Fibroblast of skin of left quadriceps (primary cell): ENCODE results near the gene RNU11.
"Not testable (repeated sequence)": the region's sequence is repeated elsewhere in the genome, so short reads cannot be mapped to it uniquely, and the experiment has no call there.

ENCODE experiments used
- DNase-seq, 2 experiments: peaks; one replicate each; pipeline ENCODE4 v3.0.0-alpha.2; 2013; ENCODE audit warnings: low read depth in 2 of 2

The RNU11 gene

GRCh38 chr1:28663871-28664470, 15.6 kb downstream of the RNU11 start:
- DNase-seq, result no peak

- DNase-seq, result no peak
Observed at GRCh38 chr1:28666806-28667205, 18.4 kb downstream of the RNU11 start.

- peak; percentile 68 to 71 for DNase-seq
Observed at GRCh38 chr1:28668191-28668955, 20.0 kb downstream of the RNU11 start, which contains the start of gene GMEB1. Gene GMEB1 (plus strand): TSS chr1:28668784. CDS start chr1:28683613, 14,829 bp downstream.

GRCh38 chr1:28668956-28669723, 20.7 kb downstream of the RNU11 start:
- DNase-seq, result peak in 1 of 2 experiments; percentile 29

- DNase-seq, result no peak
Observed at GRCh38 chr1:28671254-28671780, 22.9 kb downstream of the RNU11 start.

GRCh38 chr1:28672971-28673370, 24.6 kb downstream of the RNU11 start:
- not testable (repeated sequence) for DNase-seq

- no peak for DNase-seq
Observed at GRCh38 chr1:28675924-28676257, 27.5 kb downstream of the RNU11 start.

- no peak for DNase-seq
Observed at GRCh38 chr1:28680151-28680550, 31.8 kb downstream of the RNU11 start.

GRCh38 chr1:28682840-28683239, 34.4 kb downstream of the RNU11 start:
- DNase-seq, result no peak

GRCh38 chr1:28684937-28685336, 36.5 kb downstream of the RNU11 start:
- DNase-seq, result no peak

GRCh38 chr1:28691627-28692026, 43.2 kb downstream of the RNU11 start:
- DNase-seq, result not testable (repeated sequence)
